H9 (cell line): ENCODE measurements around the gene RUNX1. TPM values are rescaled to one million over a fixed set of nuclear protein-coding genes. Genes with fewer than 3 reads are reported as not detected.

Source experiments
- DNase-seq: peaks from one replicate; pipeline ENCODE4 v3.0.0-alpha.2; 2017
- H2AFZ ChIP-seq: one replicate; pipeline ENCODE4 v1.6.1; 2013; ENCODE audit warnings: mild to moderate bottlenecking, low read length, control low read depth, moderate library complexity
- H2AK5ac ChIP-seq: 2 replicates; pipeline ENCODE4 v1.6.1; 2013; ENCODE audit warnings: low read length, control low read depth, mixed read lengths; ENCODE audit not compliant: insufficient read length
- H2BK120ac ChIP-seq: one replicate; pipeline ENCODE4 v1.6.1; 2013; ENCODE audit warnings: low read depth, mild to moderate bottlenecking, low read length, control low read depth, inconsistent platforms; ENCODE audit not compliant: poor library complexity, severe bottlenecking
- H2BK12ac ChIP-seq: 2 replicates; pipeline ENCODE4 v1.6.1; 2013; ENCODE audit warnings: low read length, control low read depth, mixed read lengths, low read depth; ENCODE audit not compliant: insufficient read length
- H2BK15ac ChIP-seq: 2 replicates; pipeline ENCODE4 v1.6.1; 2013; ENCODE audit warnings: low read depth, low read length, control low read depth
- H2BK20ac ChIP-seq: one replicate; pipeline ENCODE4 v1.6.1; 2013; ENCODE audit warnings: low read depth, mild to moderate bottlenecking, low read length, control low read depth, inconsistent platforms; ENCODE audit not compliant: poor library complexity, severe bottlenecking
- H2BK5ac ChIP-seq: 2 replicates; pipeline ENCODE4 v1.6.1; 2013; ENCODE audit warnings: low read length, control low read depth, mixed read lengths; ENCODE audit not compliant: insufficient read length
- H3K14ac ChIP-seq: 2 replicates; pipeline ENCODE4 v1.6.1; 2013; ENCODE audit warnings: low read length, control low read depth; ENCODE audit not compliant: insufficient read depth
- H3K18ac ChIP-seq: 2 replicates; pipeline ENCODE4 v1.6.1; 2013; ENCODE audit warnings: low read depth, mild to moderate bottlenecking, mixed read lengths, low read length, control low read depth; ENCODE audit not compliant: insufficient read length
- H3K23ac ChIP-seq: 2 replicates; pipeline ENCODE4 v1.6.1; 2013; ENCODE audit warnings: low read length, control low read depth, mixed read lengths, low read depth; ENCODE audit not compliant: insufficient read length
- H3K23me2 ChIP-seq: 2 replicates; pipeline ENCODE4 v1.6.1; 2013; ENCODE audit warnings: low read depth, mild to moderate bottlenecking, mixed read lengths, low read length, control low read depth; ENCODE audit not compliant: insufficient read length, poor library complexity, severe bottlenecking
- H3K27ac ChIP-seq: 2 replicates; pipeline ENCODE4 v1.5.1; 2013; ENCODE audit warnings: low read length, control low read depth, mixed read lengths, low read depth; ENCODE audit not compliant: insufficient read length
- H3K27me3 ChIP-seq: 2 replicates; pipeline ENCODE4 v1.6.1; 2013; ENCODE audit warnings: low read length, control low read depth, inconsistent platforms; ENCODE audit not compliant: insufficient read depth
- H3K4ac ChIP-seq: 2 replicates; pipeline ENCODE4 v1.6.1; 2013; ENCODE audit warnings: low read depth, mild to moderate bottlenecking, control low read depth, inconsistent platforms, low read length, moderate library complexity
- H3K4me1 ChIP-seq: 2 replicates; pipeline ENCODE4 v1.6.1; 2013; ENCODE audit warnings: low read length, control low read depth, inconsistent platforms; ENCODE audit not compliant: insufficient read depth
- H3K4me2 ChIP-seq: 2 replicates; pipeline ENCODE4 v1.6.1; 2013; ENCODE audit warnings: low read length, control low read depth, mixed read lengths; ENCODE audit not compliant: insufficient read length, insufficient read depth
- H3K56ac ChIP-seq: 2 replicates; pipeline ENCODE4 v1.6.1; 2013; ENCODE audit warnings: low read depth, mild to moderate bottlenecking, mixed read lengths, low read length, control low read depth; ENCODE audit not compliant: insufficient read length
- H3K79me1 ChIP-seq: 2 replicates; pipeline ENCODE4 v1.6.1; 2013; ENCODE audit warnings: low read depth, mild to moderate bottlenecking, moderate library complexity, low read length, control low read depth, inconsistent platforms; ENCODE audit not compliant: insufficient read depth, poor library complexity, severe bottlenecking
- H3K79me2 ChIP-seq: 2 replicates; pipeline ENCODE4 v1.6.1; 2013; ENCODE audit warnings: low read length, control low read depth, inconsistent platforms; ENCODE audit not compliant: insufficient read depth
- H3K9ac ChIP-seq: 2 replicates; pipeline ENCODE4 v1.6.1; 2013; ENCODE audit warnings: low read length, control low read depth, mixed read lengths; ENCODE audit not compliant: insufficient read length; ENCODE audit errors: extremely low read depth
- H3K9me3 ChIP-seq: one replicate; pipeline ENCODE4 v1.6.1; 2013; ENCODE audit warnings: low read depth, low read length, inconsistent platforms; ENCODE audit not compliant: control insufficient read depth
- H3T11ph ChIP-seq: one replicate; pipeline ENCODE4 v1.6.1; 2013; ENCODE audit warnings: mild to moderate bottlenecking, low read length, control low read depth, inconsistent platforms
- H4K20me1 ChIP-seq: one replicate; pipeline ENCODE4 v1.6.1; 2013; ENCODE audit not compliant: control insufficient read depth, insufficient read length, insufficient read depth
- H4K5ac ChIP-seq: 2 replicates; pipeline ENCODE4 v1.6.1; 2013; ENCODE audit warnings: low read depth, mild to moderate bottlenecking, mixed read lengths, low read length, control low read depth; ENCODE audit not compliant: insufficient read length
- H4K8ac ChIP-seq: replicated peaks from 2 replicates; pipeline ENCODE4 v1.6.1; 2013; ENCODE audit warnings: low read length, control low read depth, mixed read lengths, low read depth; ENCODE audit not compliant: insufficient read length
- H4K91ac ChIP-seq: 2 replicates; pipeline ENCODE4 v1.6.1; 2013; ENCODE audit warnings: low read depth, mild to moderate bottlenecking, moderate library complexity, mixed read lengths, low read length, control low read depth; ENCODE audit not compliant: insufficient read length
- H3K27ac Mint-ChIP-seq, 3 experiments: 2 replicates in 2 of 3; 3 replicates in 1 of 3; pipeline ENCODE4 v1.8.0; 2020 to 2021; ENCODE audit warnings: mixed read lengths in 3 of 3, mild to moderate bottlenecking in 1 of 3, moderate library complexity in 1 of 3
- H3K27me3 Mint-ChIP-seq: 2 replicates; pipeline ENCODE4 v1.8.0; 2021; ENCODE audit warnings: low read depth, mild to moderate bottlenecking, moderate library complexity, mixed read lengths
- H3K36me3 Mint-ChIP-seq, 3 experiments: 2 replicates in 2 of 3; 3 replicates in 1 of 3; pipeline ENCODE4 v1.8.0; 2020 to 2021; ENCODE audit warnings: low read depth in 3 of 3, mixed read lengths in 3 of 3; ENCODE audit not compliant: insufficient read depth in 1 of 3
- H3K4me1 Mint-ChIP-seq, 2 experiments: 2 replicates each; pipeline ENCODE4 v1.8.0; 2020; ENCODE audit warnings: mixed read lengths in 2 of 2
- H3K4me3 Mint-ChIP-seq, 2 experiments: 2 replicates in 1 of 2; 3 replicates in 1 of 2; pipeline ENCODE4 v1.8.0; 2020 to 2021; ENCODE audit warnings: mild to moderate bottlenecking in 2 of 2, mixed read lengths in 2 of 2, moderate library complexity in 1 of 2
- H3K9me3 Mint-ChIP-seq, 2 experiments: 2 replicates in 1 of 2; 3 replicates in 1 of 2; pipeline ENCODE4 v1.8.0; 2020; ENCODE audit warnings: mild to moderate bottlenecking in 2 of 2, mixed read lengths in 2 of 2, moderate library complexity in 1 of 2
- CTCF ChIP-seq: fragments of 200-600 bp; sonication (generic); conservative IDR thresholded peaks from 3 replicates; pipeline ENCODE4 v1.8.0; 2021; ENCODE audit warnings: antibody characterized with exemption, mild to moderate bottlenecking
- WGBS: extraction: QIAGEN DNeasy Blood & Tissue Kit; methylation state at CpG from one replicate; pipeline ENCODE4 v1.1.7; 2013; ENCODE audit warnings: missing lambda C conversion rate, low lambda C conversion rate, mixed read lengths; ENCODE audit not compliant: insufficient read length; ENCODE audit errors: extremely low coverage; 5-methylcytosine and 5-hydroxymethylcytosine counted together
- total RNA-seq: library from RNA; stranded (reverse); gene quantifications from 2 replicates; pipeline ENCODE4 v1.2.1, GENCODE V29; 2021

The RUNX1 gene
- total RNA-seq, 1 experiment from 2014 or later: 0.72 TPM

GRCh38 chr21:35021546-35021945, 27.6 kb downstream of the RUNX1 start:
- Histone ChIP-seq H2BK12ac (no peak overlapping the region), H4K8ac (no peak overlapping the region), H2BK15ac (no peak overlapping the region), H3K27ac (no peak overlapping the region), H3K14ac (no peak overlapping the region), H2BK20ac (no peak overlapping the region), H3K79me1 (no peaks in the 10 kb centered on the region), H3K27me3 (no peaks in the 10 kb centered on the region), H3K4ac (no peak overlapping the region), H3K23ac (no peak overlapping the region), H3K9me3 (no peaks in the 10 kb centered on the region), H2BK5ac (no peak overlapping the region), H3T11ph (no peak overlapping the region), H4K91ac (no peak overlapping the region), H4K20me1 (no peaks in the 10 kb centered on the region), H4K5ac (no peak overlapping the region), H3K56ac (no peak overlapping the region), H3K9ac (no peak overlapping the region), H3K79me2 (no peaks in the 10 kb centered on the region), H2AK5ac (no peak overlapping the region), H3K4me2 (no peak overlapping the region), H3K18ac (no peak overlapping the region), H2AFZ (no peak overlapping the region), H2BK120ac (no peak overlapping the region), H3K4me1 (no peaks in the 10 kb centered on the region; the same call in 1 of the 2 replicates), H3K23me2 (peaks cover 2% of the 10 kb centered on the region)
- Mint-ChIP-seq H3K4me1 (peaks cover 11 to 25% of the 10 kb centered on the region in 2 experiments), H3K27me3 (peaks cover 15% of the 10 kb centered on the region), H3K36me3 (no peaks in the 10 kb centered on the region), H3K4me3 (no peak overlapping the region), H3K27ac (no peak overlapping the region), H3K9me3 (peaks cover 0 to 5% of the 10 kb centered on the region in 2 experiments; a peak in 1 of 5 replicates)
- no peak for TF ChIP-seq CTCF
- no peak for DNase-seq
- WGBS: no CpG with 5 or more reads among the region's 3 CpGs
